GM10266 (cell line): Measurements from ENCODE around the gene DIRAS1.

Source experiments
- DNase-seq: peaks from one replicate; pipeline ENCODE4 v3.0.0; 2012; ENCODE audit errors: extremely low spot score
- CTCF ChIP-seq: IDR thresholded peaks from 2 replicates; pipeline ENCODE4 v1.5.1; 2012; ENCODE audit warnings: mild to moderate bottlenecking, low read depth; ENCODE audit not compliant: control insufficient read depth, insufficient read depth; ENCODE audit errors: missing control alignments

Gene DIRAS1

GRCh38 chr19:2754659-2755447, 33.7 kb upstream of the DIRAS1 start:
- no peak for TF ChIP-seq CTCF
- DNase-seq, result no peak

GRCh38 chr19:2751438-2751830, 30.3 kb upstream of the DIRAS1 start:
- TF ChIP-seq CTCF, result no peak
- DNase-seq, result no peak

DNA sequence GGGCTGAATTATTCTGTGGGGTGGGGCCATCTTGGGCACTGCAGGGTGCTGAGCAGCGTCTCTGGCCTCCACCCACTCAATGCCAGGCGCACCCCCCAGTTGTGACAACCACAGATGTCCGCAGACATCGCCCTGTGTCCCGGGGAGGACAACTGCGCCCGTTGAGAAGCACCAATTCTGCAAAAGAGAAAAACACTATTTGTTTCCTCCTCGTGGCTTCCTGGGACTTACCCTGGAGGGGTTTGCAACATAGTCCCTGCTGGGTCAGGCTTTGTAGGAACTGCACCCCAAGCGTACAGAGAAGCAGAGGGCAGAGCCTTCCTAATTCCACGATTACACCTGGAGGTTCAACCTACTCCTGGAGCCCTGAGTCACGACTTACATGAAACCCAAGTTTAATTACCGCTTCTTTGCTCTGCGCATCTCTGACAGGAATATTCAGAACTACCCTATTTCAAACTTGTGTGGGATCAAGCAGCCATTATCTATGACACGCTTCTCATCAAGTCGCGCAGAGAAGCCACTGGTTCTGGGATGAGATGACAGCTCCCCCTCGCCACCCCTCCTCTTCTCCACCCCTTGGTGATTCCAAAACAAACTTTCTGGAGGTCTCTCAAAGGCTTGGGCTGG, 29.8 kb upstream of the DIRAS1 start:
- no peak for DNase-seq
- TF ChIP-seq CTCF, result no peak

- no peak for TF ChIP-seq CTCF
- no peak for DNase-seq
Measured at GRCh38 chr19:2747349-2747748, 26.2 kb upstream of the DIRAS1 start.

DNA sequence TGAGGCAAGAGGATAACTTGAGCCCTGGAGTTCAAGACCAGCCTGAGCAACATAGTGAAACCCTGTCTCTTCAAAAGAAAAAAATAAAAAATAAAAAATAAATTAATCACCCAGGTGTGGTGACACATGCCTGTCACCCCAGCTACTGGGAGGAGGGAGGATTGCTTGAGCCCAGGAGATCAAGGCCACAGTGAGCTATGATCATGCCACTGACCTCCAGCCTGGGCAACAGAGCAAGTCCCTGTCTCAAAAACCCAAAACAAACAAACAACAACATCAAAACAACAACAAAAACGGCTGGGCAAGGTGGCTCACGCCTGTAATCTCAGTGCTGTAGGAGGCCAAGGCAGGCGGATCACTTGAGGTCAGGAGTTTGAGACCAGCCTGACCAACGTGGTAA, 22.9 kb upstream of the DIRAS1 start:
- no peak for TF ChIP-seq CTCF
- DNase-seq, result no peak

- DNase-seq, result no peak
- TF ChIP-seq CTCF, result no peak
Measured at GRCh38 chr19:2743099-2743498, 21.9 kb upstream of the DIRAS1 start.

DNA sequence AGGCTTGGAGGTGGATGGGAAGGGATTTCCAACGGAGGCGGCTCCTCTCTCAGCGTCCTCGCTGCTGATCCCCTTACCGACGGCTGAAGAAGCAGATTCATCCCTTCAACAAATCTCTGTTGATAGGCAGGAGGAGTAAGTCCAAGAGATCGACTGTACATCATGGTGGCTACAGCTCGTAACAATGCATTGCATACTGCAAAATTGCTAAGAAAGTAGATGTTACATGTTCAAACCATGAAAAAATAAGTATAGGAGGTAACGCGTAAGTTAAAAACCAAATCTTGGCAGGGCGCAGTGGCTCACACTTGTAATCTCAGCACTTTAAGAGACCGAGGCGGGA, 19.1 kb upstream of the DIRAS1 start:
- no peak for TF ChIP-seq CTCF
- DNase-seq, result no peak
